Right atrium auricular region (tissue), 2 donors: ENCODE measurements around the gene SHH. TPM values are rescaled to one million over a fixed set of nuclear protein-coding genes. Genes with fewer than 3 reads are reported as not detected.

Experiments used
- DNase-seq: peaks from one replicate; pipeline ENCODE4 v3.0.0-alpha.2; 2019; ENCODE audit warnings: low spot score
- H3K27ac ChIP-seq, 2 donors: fragments of 200-600 bp; sonication (generic); 1 replicate in 1 of 2; 2 replicates in 1 of 2; pipeline ENCODE4 v1.5.1; 2016 to 2019
- H3K27me3 ChIP-seq, 2 donors: fragments of 200-600 bp; sonication (generic); one replicate each; pipeline versions ENCODE4 v1.5.1 to v1.6.0; 2017 to 2019
- H3K36me3 ChIP-seq: fragments of 200-600 bp; sonication (generic); one replicate; pipeline ENCODE4 v1.5.1; 2016
- H3K4me1 ChIP-seq, 2 donors: fragments of 200-600 bp; sonication (generic); one replicate each; pipeline versions ENCODE4 v1.5.1 to v1.6.0; 2017 to 2019
- H3K4me3 ChIP-seq, 2 donors: fragments of 200-600 bp; sonication (generic); 1 replicate in 1 of 2; 2 replicates in 1 of 2; pipeline ENCODE4 v1.5.1; 2017 to 2019; ENCODE audit warnings: mild to moderate bottlenecking in 1 of 2, moderate library complexity in 1 of 2
- H3K9me3 ChIP-seq, 2 donors: fragments of 200-600 bp; sonication (generic); one replicate each; pipeline ENCODE4 v1.5.1; 2019
- CTCF ChIP-seq, 2 donors: fragments of 200-600 bp; sonication (generic); IDR thresholded peaks; one replicate each; pipeline ENCODE4 v1.5.1; 2019; ENCODE audit warnings: antibody characterized with exemption in 2 of 2
- total RNA-seq, 2 donors: library from RNA; depleted of rRNA; stranded (reverse); fragments of >200 nt; gene quantifications; one replicate each; pipeline ENCODE4 v1.1.0, GENCODE V29; 2016

The SHH gene
- total RNA-seq, 2 donors from 2014 or later: not detected

GRCh38 chr7:155754165-155754564 is 58.1 kb downstream of the SHH start:
- Histone ChIP-seq H3K4me1 (peaks cover 0 to 35% of the 10 kb centered on the region in 2 donors), H3K9me3 (no peaks in the 10 kb centered on the region), H3K27me3 (no peaks in the 10 kb centered on the region), H3K4me3 (no peak overlapping the region), H3K27ac (no peak overlapping the region), H3K36me3 (no peaks in the 10 kb centered on the region)
- no peak for DNase-seq
- no peak for TF ChIP-seq CTCF (IDR thresholded peaks at IDR 0.05)

- H3K4me1 ChIP-seq: peaks cover 0 to 35% of the 10 kb centered on the region in 2 donors
- no peak for DNase-seq
- no peak for TF ChIP-seq CTCF (IDR thresholded peaks at IDR 0.05)
- no peaks in the 10 kb centered on the region for H3K36me3 ChIP-seq
- H3K27me3 ChIP-seq: no peaks in the 10 kb centered on the region
- no peaks in the 10 kb centered on the region for H3K9me3 ChIP-seq
- H3K4me3 ChIP-seq: no peak overlapping the region
- no peak overlapping the region for H3K27ac ChIP-seq
Observed at GRCh38 chr7:155753446-155753965, 58.8 kb downstream of the SHH start.

DNA sequence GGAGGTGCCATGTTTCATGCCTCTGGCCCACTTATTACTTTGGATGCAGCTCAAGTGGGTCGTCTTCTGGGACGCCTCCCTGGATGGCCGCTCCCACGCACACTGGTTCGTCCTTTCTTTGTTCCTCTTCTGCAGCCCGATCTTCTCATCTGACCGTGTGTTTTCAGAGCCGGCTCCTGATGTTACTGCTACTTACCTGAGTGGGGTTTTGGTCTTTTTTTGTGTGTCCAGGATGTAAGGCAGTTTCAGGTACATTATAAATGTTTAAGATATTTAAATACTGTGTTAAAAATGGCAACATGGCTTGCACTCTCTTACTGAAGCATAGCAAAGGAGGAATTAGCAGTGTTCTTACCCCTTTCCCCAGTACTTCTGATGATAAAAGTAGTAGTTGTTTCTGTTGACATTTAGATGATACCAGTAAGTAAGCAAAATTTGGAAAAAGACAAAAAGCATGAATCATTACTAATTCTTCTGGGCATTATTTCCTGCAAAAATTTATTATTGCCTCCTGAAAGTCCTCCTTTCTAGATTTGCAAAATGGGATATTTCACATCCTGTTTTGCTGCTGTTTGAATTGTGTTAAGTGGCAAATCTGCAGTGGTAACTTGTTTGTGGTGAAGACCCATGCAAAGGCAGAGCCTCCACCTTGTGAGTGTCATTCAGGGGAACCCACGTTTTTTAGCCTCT is 59.4 kb downstream of the SHH start:
- H3K27ac ChIP-seq: no peak overlapping the region

DNA sequence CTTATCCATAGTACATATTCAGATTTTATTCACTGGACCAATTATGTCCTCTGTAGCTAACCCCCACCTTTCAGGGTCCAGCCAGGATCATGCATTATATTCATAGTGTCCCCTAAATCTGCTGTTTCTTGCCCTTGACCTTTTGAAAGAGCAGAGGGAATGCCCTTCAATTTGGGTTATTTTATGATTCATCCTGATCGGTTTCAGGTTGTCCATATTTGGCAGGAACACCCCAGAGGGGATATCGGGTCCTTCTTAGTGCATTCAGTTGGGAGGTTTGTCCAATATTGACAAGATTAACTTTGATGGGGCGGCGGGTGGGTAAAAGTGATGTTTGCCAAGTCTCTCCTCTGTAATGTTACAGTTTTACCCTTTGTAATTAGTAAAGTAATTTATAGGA is 60.9 kb downstream of the SHH start:
- Histone ChIP-seq H3K4me3 (no peak overlapping the region), H3K27ac (no peak overlapping the region), H3K4me1 (peaks cover 0 to 35% of the 10 kb centered on the region in 2 donors), H3K27me3 (no peaks in the 10 kb centered on the region), H3K36me3 (no peaks in the 10 kb centered on the region), H3K9me3 (no peaks in the 10 kb centered on the region)
- DNase-seq: no peak
- no peak for TF ChIP-seq CTCF (IDR thresholded peaks at IDR 0.05)

More for the DNA sequence above, 59.4 kb downstream of the SHH start:
- Histone ChIP-seq H3K4me3 (no peak overlapping the region), H3K9me3 (no peaks in the 10 kb centered on the region), H3K27me3 (no peaks in the 10 kb centered on the region), H3K4me1 (peaks cover 0 to 35% of the 10 kb centered on the region in 2 donors), H3K36me3 (no peaks in the 10 kb centered on the region)
- no peak for TF ChIP-seq CTCF (IDR thresholded peaks at IDR 0.05)
- DNase-seq: no peak

- Histone ChIP-seq H3K27ac (no peak overlapping the region), H3K36me3 (peaks cover 9% of the 10 kb centered on the region), H3K4me3 (no peak overlapping the region), H3K4me1 (peaks cover 0 to 34% of the 10 kb centered on the region in 2 donors), H3K27me3 (no peaks in the 10 kb centered on the region), H3K9me3 (no peaks in the 10 kb centered on the region)
- no peak for TF ChIP-seq CTCF (IDR thresholded peaks at IDR 0.05)
- DNase-seq: no peak
Observed at GRCh38 chr7:155750255-155751125, 61.8 kb downstream of the SHH start.

Other genes with a start within 250 kb of the SHH start
- gene RBM33, start 167.8 kb downstream of the SHH start, total RNA-seq: 10 to 100 TPM; 15.4 to 21.0 TPM